Prostate gland (tissue), 2 donors: ENCODE results near the gene RER1.

Experiments
- CTCF ChIP-seq, 4 experiments: fragments of 200-600 bp in 2 of 4; fragments of 450-650 bp in 2 of 4; sonication (generic) in 2 of 4; IDR thresholded peaks; 1 replicate in 3 of 4; 2 replicates in 1 of 4; pipeline ENCODE4 v1.5.1; 2016 to 2019; ENCODE audit warnings: antibody characterized with exemption in 4 of 4, mild to moderate bottlenecking in 2 of 4, moderate library complexity in 2 of 4
- POLR2A ChIP-seq: fragments of 450-650 bp; IDR thresholded peaks from one replicate; pipeline ENCODE4 v1.6.1; 2016; ENCODE audit warnings: antibody characterized with exemption, mild to moderate bottlenecking
- POLR2AphosphoS5 ChIP-seq: sonication (generic); formaldehyde crosslinking; IDR thresholded peaks from one replicate; pipeline ENCODE4 v1.6.1; 2017; ENCODE audit warnings: antibody characterized with exemption

- TF ChIP-seq POLR2AphosphoS5 = no peak
- TF ChIP-seq CTCF (IDR thresholded peaks at IDR 0.05) = no peak
- no peak for TF ChIP-seq POLR2A
These were observed 12.5 kb upstream of the RER1 start for GRCh38 chr1:2378956-2379732.
